OCI-LY7 (cell line): Measurements from ENCODE around the gene DNAJA3. TPM values are rescaled to one million over a fixed set of nuclear protein-coding genes. Genes with fewer than 3 reads are reported as not detected.

Source experiments
- BruUV-seq: library from RNA; stranded (reverse); fragments of 400-500 nt; replicated peaks from 2 replicates; lab custom pipeline; 2021; lab: Mats Ljungman, UMichigan
- CTCF ChIA-PET: fragments of 300-600 bp; sonication (Branson Sonifier 250); formaldehyde crosslinking; loops from one replicate; lab custom pipeline; 2022; ENCODE audit warnings: antibody characterized with exemption; ENCODE audit not compliant: unreplicated experiment; lab: Charles Lee
- POLR2A ChIA-PET: fragments of 300-600 bp; sonication (Branson Sonifier 250); formaldehyde crosslinking; loops from one replicate; lab custom pipeline; 2022; ENCODE audit warnings: antibody characterized with exemption; lab: Charles Lee
- DNase-seq: peaks from one replicate; pipeline ENCODE4 v3.0.0-alpha.2; 2015; ENCODE audit warnings: low spot score
- H2AFZ ChIP-seq: fragments of 200-600 bp; sonication (generic), shearing (Covaris generic); 2 replicates; pipeline ENCODE4 v1.6.1; 2014; ENCODE audit warnings: mild to moderate bottlenecking, antibody characterized with exemption, low read length, moderate library complexity
- H3K27ac ChIP-seq: fragments of 200-600 bp; sonication (generic); 2 replicates; pipeline ENCODE4 v1.5.1; 2014; ENCODE audit warnings: mixed run types, low read depth, mild to moderate bottlenecking, moderate library complexity, low read length, inconsistent platforms; ENCODE audit not compliant: poor library complexity, severe bottlenecking
- H3K36me3 ChIP-seq: fragments of 200-600 bp; sonication (generic); 2 replicates; pipeline ENCODE4 v1.6.1; 2014; ENCODE audit warnings: mild to moderate bottlenecking, antibody characterized with exemption, low read length, moderate library complexity, mixed read lengths; ENCODE audit not compliant: insufficient read depth
- H3K4me1 ChIP-seq: fragments of 200-600 bp; sonication (generic); 2 replicates; pipeline ENCODE4 v1.5.1; 2014; ENCODE audit warnings: mild to moderate bottlenecking, low read length; ENCODE audit not compliant: insufficient read depth, poor library complexity, severe bottlenecking
- H3K4me2 ChIP-seq: fragments of 200-600 bp; sonication (generic); 2 replicates; pipeline ENCODE4 v1.6.1; 2014; ENCODE audit warnings: mild to moderate bottlenecking, low read length
- H3K4me3 ChIP-seq: fragments of 200-600 bp; sonication (generic); 2 replicates; pipeline ENCODE4 v1.5.1; 2014; ENCODE audit warnings: mild to moderate bottlenecking, low read depth, low read length; ENCODE audit not compliant: poor library complexity, severe bottlenecking
- H3K79me2 ChIP-seq: fragments of 200-600 bp; sonication (generic); 2 replicates; pipeline ENCODE4 v1.6.1; 2016; ENCODE audit warnings: low read depth, mild to moderate bottlenecking, low read length, moderate library complexity, mixed read lengths; ENCODE audit not compliant: insufficient read depth
- H3K9me2 ChIP-seq: fragments of 200-600 bp; sonication (generic); 2 replicates; pipeline ENCODE4 v1.6.1; 2016; ENCODE audit warnings: mild to moderate bottlenecking, low read length, mixed read lengths; ENCODE audit not compliant: insufficient read depth
- H3K9me3 ChIP-seq: fragments of 200-600 bp; sonication (generic); 2 replicates; pipeline ENCODE4 v1.6.1; 2014; ENCODE audit warnings: mild to moderate bottlenecking, mixed run types, low read length, mixed read lengths
- H4K20me1 ChIP-seq: fragments of 200-600 bp; sonication (generic); 2 replicates; pipeline ENCODE4 v1.6.1; 2014; ENCODE audit warnings: mild to moderate bottlenecking, antibody characterized with exemption, low read length, moderate library complexity, mixed read lengths; ENCODE audit not compliant: insufficient read depth
- EZH2phosphoT487 ChIP-seq: fragments of 200-600 bp; sonication (generic); IDR thresholded peaks from 2 replicates; pipeline ENCODE4 v1.6.1; 2018; ENCODE audit warnings: low read depth, borderline replicate concordance, mild to moderate bottlenecking, mixed run types, antibody characterized with exemption, low read length, moderate library complexity, mixed read lengths
- intact Hi-C: fragments of 100-400 bp; cut with micrococcal nuclease; formaldehyde crosslinking; loops from one replicate; pipeline ENCODE4 v1.10.0; 2022; ENCODE audit not compliant: unreplicated experiment
- total RNA-seq, 2 experiments: library from RNA; depleted of rRNA in 1 of 2; stranded (reverse); fragments of >200 nt in 1 of 2; shearing (Covaris generic) in 1 of 2; gene quantifications; 2 replicates each; pipeline ENCODE4 v1.2.3, GENCODE V29; 2014 to 2022
- TF ChIP-seq, protein P1 (sequence below): fragments of 200-600 bp; sonication (generic); conservative IDR thresholded peaks from 2 replicates; pipeline ENCODE4 v1.5.1; 2014; ENCODE audit warnings: mild to moderate bottlenecking, antibody characterized with exemption, low read length, moderate library complexity, mixed read lengths

DNAJA3 gene
- total RNA-seq, 2 experiments from 2014 or later: 89.8 to 94.3 TPM

- Histone ChIP-seq H3K79me2 (no peaks in the 10 kb centered on the region), H4K20me1 (no peaks in the 10 kb centered on the region), H3K4me2 (no peak overlapping the region), H3K27ac (no peak overlapping the region), H3K36me3 (peaks cover 96% of the 10 kb centered on the region), H2AFZ (no peak overlapping the region), H3K9me2 (no peaks in the 10 kb centered on the region), H3K4me1 (no peaks in the 10 kb centered on the region), H3K4me3 (no peak overlapping the region), H3K9me3 (no peaks in the 10 kb centered on the region)
- no peak for DNase-seq
- intact Hi-C loops: no loop called here
- TF ChIP-seq, protein P1, sequence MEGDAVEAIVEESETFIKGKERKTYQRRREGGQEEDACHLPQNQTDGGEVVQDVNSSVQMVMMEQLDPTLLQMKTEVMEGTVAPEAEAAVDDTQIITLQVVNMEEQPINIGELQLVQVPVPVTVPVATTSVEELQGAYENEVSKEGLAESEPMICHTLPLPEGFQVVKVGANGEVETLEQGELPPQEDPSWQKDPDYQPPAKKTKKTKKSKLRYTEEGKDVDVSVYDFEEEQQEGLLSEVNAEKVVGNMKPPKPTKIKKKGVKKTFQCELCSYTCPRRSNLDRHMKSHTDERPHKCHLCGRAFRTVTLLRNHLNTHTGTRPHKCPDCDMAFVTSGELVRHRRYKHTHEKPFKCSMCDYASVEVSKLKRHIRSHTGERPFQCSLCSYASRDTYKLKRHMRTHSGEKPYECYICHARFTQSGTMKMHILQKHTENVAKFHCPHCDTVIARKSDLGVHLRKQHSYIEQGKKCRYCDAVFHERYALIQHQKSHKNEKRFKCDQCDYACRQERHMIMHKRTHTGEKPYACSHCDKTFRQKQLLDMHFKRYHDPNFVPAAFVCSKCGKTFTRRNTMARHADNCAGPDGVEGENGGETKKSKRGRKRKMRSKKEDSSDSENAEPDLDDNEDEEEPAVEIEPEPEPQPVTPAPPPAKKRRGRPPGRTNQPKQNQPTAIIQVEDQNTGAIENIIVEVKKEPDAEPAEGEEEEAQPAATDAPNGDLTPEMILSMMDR: no peak
- TF ChIP-seq EZH2phosphoT487: no peak
- CTCF ChIA-PET: no interaction called here
- POLR2A ChIA-PET: interaction anchor here (0.7 kb wide), 1 partner anchor 17 kb away, joined by 3 read pairs; no protein-coding TSS in a partner anchor
- BruUV-seq: no TSS peak
Observed at GRCh38 chr16:4455081-4455480, 29.4 kb downstream of the DNAJA3 start.

- ChIA-PET POLR2A (no interaction called here), CTCF (no interaction called here)
- DNase-seq: no peak
- intact Hi-C loops: no loop called here
- TSS peak; percentile 61 for BruUV-seq
- no peaks in the 10 kb centered on the region for H3K9me3 ChIP-seq
- H3K27ac ChIP-seq: no peak overlapping the region
- H4K20me1 ChIP-seq: no peaks in the 10 kb centered on the region
- H3K4me3 ChIP-seq: no peak overlapping the region
- no peak overlapping the region for H3K4me2 ChIP-seq
- no peaks in the 10 kb centered on the region for H3K9me2 ChIP-seq
- H2AFZ ChIP-seq: no peak overlapping the region
- no peaks in the 10 kb centered on the region for H3K4me1 ChIP-seq
- TF ChIP-seq, protein P1: no peak
- no peak for TF ChIP-seq EZH2phosphoT487
- peaks cover 92% of the 10 kb centered on the region for H3K36me3 ChIP-seq
- H3K79me2 ChIP-seq: no peaks in the 10 kb centered on the region
Observed at GRCh38 chr16:4455951-4456350, 30.3 kb downstream of the DNAJA3 start.

GRCh38 chr16:4460936-4461249 is 35.2 kb downstream of the DNAJA3 start:
- Histone ChIP-seq H3K4me2 (no peak overlapping the region), H4K20me1 (no peaks in the 10 kb centered on the region), H3K27ac (no peak overlapping the region), H3K4me3 (no peak overlapping the region), H2AFZ (no peak overlapping the region), H3K9me2 (no peaks in the 10 kb centered on the region), H3K79me2 (no peaks in the 10 kb centered on the region), H3K36me3 (peaks cover 87% of the 10 kb centered on the region), H3K9me3 (no peaks in the 10 kb centered on the region), H3K4me1 (no peaks in the 10 kb centered on the region)
- ChIA-PET CTCF (no interaction called here), POLR2A (interaction anchor here (0.7 kb wide), 2 partner anchors 85 to 305 kb away, joined by 3 to 4 read pairs; no protein-coding TSS in a partner anchor)
- intact Hi-C loops: no loop called here
- TF ChIP-seq, protein P1: no peak
- no peak for TF ChIP-seq EZH2phosphoT487
- DNase-seq: no peak
- BruUV-seq: no TSS peak
